GM19193 (cell line): ENCODE results near the gene ETV6.

Experiments
- POLR2A ChIP-seq: IDR thresholded peaks from 4 replicates; pipeline ENCODE4 v1.6.1; 2011; ENCODE audit not compliant: insufficient read depth, insufficient read length; ENCODE audit errors: extremely low read depth

ETV6 gene

DNA sequence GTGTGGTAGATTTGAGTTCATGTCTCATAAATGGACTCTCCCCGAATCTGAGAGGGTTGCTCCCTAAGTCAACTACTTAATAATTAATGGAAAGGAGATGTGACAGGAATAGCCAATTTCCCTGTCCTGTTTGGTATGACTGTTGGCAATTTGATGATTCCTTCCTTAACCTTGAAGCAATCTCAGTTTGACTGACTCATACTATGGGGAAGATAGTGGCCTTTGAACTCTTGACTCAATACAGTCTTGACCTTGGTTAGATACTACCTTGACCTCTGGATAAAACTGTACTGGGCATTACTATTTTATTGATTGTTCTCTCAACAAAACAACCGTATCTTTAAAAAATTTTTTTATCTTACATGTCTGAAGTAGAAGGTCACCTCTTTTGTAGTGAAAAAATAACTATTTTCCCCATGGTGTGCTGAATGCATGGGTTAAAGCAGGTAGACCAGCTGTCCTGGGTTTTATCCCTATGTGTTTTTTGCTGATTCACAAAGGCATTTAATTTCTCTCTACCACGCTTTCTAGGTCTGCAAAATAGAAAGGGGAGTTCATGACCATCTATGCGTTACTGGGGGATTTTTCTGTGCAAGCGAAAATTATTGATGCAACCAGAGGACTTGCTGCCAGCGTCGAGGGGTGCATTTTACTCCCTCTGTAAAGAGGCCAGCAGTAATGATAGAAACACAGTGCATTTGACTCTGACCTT is 80.1 kb downstream of the ETV6 start:
- no peak for TF ChIP-seq POLR2A

GRCh38 chr12:11730299-11731041 is 81.0 kb downstream of the ETV6 start:
- peak; percentile 51 for TF ChIP-seq POLR2A

DNA sequence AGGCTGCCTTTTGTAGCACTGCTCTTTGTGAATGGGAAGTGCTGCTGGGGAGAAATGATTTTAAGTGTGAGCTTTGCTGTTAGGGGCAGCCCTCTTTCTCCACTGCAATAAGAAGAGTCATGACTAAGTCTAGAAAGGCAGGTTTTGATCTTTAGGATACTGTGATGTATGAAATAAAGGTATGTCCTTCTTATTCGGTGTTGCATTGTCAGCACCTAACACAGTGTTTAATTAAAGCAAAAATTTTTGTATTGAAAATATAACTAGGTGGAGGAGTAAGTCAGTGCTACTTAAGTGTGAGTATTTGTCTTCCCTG is 81.5 kb downstream of the ETV6 start:
- no peak for TF ChIP-seq POLR2A

DNA sequence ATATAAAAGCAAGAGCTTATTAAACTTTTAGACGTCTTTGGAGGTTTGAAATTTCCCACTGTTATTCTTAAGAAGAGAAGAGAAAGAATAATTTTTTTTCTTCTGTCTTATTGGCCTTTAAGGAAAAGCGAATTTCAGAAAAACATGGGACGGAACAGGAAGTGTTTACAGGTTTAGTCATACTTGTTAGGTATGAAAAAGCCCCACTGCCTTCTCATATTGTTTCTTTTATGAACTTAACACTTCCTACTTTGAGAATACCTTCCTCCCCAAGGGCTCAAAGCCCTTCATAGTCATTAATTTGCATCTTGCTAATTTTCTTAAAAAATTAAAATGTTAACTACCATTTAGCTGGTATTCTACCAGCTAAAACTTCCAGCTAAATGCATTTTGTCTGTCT is 82.0 kb downstream of the ETV6 start:
- TF ChIP-seq POLR2A = no peak

- no peak for TF ChIP-seq POLR2A
Measured at GRCh38 chr12:11732023-11732422, 82.5 kb downstream of the ETV6 start.

GRCh38 chr12:11732715-11733114 is 83.2 kb downstream of the ETV6 start:
- no peak for TF ChIP-seq POLR2A

DNA sequence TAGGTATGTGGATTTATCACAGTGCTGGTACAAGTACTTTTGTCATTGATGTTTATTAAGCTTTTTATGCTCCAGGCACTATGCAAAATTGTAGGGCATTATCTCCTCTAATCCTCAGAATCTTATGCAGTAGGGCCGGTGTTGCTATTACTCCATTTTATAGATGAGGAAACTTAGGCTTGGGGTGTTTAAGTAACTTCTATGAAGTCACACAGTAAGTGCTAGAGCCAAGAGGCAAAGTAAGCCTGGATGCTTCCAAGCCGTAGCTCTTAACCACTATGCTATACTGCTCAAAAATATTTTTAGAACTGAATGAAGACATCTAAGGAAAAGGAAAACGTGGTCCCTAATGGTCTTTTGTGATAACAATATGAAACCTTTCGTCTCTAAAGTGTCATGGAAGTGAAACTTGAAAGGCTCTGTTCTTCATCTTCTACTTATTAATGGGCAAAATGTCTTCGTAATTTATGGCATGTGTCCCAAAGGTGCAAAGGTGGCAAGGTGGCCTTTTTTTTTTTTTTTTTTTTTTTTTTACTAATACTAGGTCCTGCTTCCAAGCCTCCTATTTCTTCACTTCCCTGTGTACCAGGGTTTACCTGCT is 85.2 kb downstream of the ETV6 start:
- no peak for TF ChIP-seq POLR2A

- TF ChIP-seq POLR2A = no peak
Measured at GRCh38 chr12:11738450-11738849, 89.0 kb downstream of the ETV6 start.

DNA sequence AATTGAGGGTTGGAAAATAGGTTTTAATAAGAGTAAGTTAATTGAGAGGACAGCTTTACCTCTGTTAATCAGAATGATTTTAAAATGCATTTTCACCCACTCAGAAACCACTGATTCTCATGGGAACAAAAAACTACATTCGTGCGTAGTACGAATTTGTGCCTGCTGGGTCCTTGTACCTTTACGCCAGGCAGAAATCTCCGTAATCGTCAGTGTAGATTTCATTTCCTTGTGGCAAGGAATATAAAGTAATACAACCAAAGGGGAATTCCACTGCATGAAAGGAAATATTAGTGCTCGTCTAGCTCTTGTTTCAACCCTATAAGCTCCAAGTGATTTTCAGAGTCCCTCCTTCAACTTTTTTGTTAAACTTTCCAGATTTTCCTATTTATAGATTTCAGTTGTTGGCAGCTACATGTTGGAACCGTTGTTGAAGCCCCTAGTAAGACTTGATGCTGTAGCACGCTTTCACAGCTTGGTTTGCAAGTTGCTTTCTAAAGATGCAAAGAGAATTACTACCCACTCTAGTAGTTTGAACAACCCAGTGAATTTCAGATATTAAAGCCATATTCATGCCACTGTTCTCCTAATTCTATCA is 90.6 kb downstream of the ETV6 start:
- no peak for TF ChIP-seq POLR2A

DNA sequence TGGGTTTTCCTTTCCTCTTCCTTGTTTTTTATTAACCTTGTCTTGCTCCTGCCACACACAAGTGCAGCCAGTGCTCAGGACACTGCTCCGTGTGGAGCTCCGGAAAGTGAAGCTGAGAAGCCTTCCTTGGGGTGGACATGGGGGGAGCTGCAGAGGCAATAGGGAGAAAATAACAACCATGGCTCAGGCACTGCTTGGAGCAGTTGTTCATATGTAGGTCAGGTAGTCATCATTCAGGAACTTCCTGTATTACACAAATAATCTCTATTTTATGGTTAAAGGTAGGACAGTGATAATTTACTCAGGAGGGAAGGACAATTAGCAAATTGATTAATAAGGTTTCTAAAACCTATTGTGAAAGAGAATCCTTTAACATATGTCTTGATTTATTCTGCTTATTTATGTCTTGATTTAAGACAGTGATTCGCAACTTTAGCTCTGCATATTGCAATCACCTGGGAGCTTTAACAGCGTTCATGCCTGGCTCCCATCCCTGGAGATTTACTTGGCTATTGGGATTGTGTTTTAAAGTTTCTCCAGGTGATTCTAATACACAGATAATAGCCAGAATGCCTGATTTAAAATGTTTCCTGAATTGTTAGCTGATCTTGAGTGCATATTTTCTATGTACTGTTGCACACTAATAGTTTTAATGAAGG is 92.1 kb downstream of the ETV6 start:
- no peak for TF ChIP-seq POLR2A

- no peak for TF ChIP-seq POLR2A
Measured at GRCh38 chr12:11743423-11744409, 94.2 kb downstream of the ETV6 start.

- TF ChIP-seq POLR2A = no peak
Measured at GRCh38 chr12:11744410-11744801, 94.9 kb downstream of the ETV6 start.

GRCh38 chr12:11745113-11745512 is 95.6 kb downstream of the ETV6 start:
- TF ChIP-seq POLR2A = no peak
